HCEC 1CT (cell line): ENCODE data around the gene ZNF343.

Experiments used
- DNase-seq: peaks from one replicate; pipeline ENCODE4 v3.0.0-alpha.2; 2017

Gene ZNF343

GRCh38 chr20:2469991-2470422 is 38.7 kb downstream of the ZNF343 start:
- DNase-seq, result peak; percentile 37

DNA sequence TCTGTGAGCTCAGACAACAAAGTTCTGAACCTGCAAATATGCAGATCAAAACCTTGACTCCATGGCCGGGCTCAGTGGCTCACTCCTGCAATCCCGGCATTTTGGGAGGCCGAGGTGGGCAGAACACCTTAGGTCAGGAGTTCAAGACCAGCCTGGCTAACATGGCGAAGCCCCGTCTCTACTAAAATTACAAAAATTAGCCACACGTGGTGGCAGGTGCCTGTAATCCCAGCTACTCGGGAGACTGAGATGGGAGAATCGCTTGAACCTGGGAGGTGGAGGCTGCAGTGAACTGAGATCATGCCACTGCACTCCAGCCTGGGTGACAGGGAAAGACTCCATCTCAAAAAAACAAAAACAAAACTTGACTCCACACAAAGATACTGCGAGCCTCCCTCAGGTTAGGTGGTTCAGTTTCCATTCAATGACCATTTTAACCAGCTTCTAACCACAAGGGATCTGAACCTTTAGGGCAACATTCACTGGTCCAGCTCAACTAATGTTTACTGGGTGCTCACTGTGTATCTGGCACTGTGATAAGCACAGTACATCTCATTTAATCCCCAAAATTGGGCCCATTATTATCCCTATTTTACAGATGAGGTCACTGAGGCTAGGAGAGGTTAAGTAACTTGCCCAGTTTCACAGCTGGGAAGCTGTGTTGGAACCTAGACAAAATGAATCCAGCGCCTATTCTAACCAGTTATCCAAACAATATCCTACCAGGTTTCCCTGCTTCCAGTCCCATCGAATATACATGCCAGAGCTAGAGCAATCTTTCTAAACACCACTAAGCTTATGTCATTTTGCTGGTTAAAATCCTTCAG is 39.9 kb downstream of the ZNF343 start:
- no peak for DNase-seq

DNA sequence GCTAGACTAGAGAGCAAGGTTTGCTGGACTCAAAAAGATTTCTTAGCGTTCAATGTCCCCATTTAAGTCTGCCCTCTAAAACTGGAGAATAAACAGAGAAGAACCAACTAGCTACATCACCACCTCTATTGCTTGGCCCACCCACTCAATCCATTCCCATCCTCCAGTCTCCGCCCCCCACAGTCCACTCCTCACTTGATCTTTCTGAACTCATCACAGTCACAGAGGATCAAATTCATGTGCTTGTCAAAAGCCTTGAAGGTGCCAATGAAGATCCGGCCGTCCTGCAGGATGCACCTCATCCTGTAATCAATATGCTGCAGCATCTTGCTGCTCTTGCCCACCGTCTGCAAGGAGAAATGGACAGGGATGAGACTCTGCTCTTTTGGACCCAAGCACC is 41.3 kb downstream of the ZNF343 start:
- no peak for DNase-seq

GRCh38 chr20:2465100-2465499 is 43.6 kb downstream of the ZNF343 start:
- no peak for DNase-seq

- no peak for DNase-seq
Measured at GRCh38 chr20:2463616-2464365, 44.9 kb downstream of the ZNF343 start.

DNA sequence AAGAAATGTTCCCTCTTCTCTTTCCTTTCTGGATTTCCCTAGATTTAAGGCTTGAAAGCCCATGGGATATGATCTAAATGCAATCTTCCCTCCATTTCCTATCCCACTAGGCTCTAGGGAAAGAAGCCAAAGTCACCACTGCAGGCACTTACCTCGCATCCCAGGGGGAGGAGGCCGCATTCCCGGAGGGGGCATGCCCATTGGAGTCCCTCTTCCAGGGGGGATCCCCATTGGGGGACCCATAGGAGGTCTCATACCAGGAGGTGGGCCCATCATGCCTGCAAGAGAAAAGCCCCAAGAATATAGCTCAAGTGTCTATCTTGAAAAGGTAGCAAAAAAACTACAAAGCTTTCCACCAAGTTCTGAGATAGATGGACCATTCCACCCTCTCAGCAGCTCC is 46.2 kb downstream of the ZNF343 start:
- DNase-seq, result no peak

DNA sequence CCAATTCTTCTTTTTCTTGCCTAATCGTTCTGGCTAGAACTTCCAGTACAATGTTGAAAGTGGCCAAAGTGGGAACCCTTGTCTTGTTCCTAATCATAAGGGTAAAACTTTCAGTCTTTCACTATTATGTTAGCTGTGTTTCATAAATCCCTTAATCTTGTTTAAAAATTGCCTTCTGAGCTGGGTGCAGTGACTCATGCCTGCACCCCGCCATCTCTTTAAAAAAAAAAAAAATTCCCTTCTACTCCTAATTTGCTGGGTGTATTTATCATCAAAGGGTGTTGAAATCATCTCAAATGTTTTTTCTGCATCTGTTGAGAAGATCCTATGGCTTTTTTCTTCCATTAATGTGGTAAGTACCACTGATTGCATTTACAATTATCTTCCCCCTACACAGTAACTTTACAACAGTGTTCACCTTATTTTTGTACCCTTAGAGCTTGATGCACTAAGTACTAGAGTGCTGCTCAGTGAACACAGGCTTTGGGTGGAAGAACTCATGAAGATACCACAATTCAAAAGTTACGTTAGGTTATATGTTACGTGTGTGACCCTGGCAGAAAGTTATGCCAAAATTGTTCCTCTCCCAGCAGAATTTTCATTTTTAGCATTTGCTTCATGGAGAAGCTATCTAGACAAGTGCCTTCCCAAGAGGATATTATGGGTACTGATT is 47.8 kb downstream of the ZNF343 start:
- peak; percentile 55 for DNase-seq

GRCh38 chr20:2459981-2460751 is 48.5 kb downstream of the ZNF343 start:
- no peak for DNase-seq

DNA sequence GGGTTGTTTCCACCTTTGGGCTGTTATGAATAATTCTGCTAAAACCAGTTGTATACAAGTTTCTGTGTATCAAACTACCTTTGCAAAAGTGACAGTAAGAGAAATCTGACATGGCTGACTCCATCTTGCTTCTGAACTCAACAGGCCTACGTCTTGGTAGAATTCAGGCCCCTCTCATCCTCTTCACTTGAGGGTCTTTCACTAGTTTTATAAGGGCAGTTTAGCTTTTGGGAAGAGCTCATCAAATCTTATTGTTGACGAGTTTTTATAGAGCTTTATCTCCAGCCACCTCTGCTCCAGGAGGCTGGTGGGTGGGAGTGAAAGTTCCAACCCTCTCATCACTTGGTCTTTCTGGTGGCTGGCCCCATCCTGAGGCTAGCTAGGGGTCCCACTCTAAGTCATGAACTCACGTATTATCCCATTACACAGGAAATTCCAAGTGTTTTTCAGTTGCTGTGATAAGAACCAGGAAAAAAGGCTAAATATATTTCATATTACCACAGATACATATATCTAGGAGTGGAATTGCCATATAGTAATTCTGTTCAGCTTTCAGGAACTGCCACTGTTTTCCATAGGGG is 49.7 kb downstream of the ZNF343 start:
- DNase-seq, result no peak

DNA sequence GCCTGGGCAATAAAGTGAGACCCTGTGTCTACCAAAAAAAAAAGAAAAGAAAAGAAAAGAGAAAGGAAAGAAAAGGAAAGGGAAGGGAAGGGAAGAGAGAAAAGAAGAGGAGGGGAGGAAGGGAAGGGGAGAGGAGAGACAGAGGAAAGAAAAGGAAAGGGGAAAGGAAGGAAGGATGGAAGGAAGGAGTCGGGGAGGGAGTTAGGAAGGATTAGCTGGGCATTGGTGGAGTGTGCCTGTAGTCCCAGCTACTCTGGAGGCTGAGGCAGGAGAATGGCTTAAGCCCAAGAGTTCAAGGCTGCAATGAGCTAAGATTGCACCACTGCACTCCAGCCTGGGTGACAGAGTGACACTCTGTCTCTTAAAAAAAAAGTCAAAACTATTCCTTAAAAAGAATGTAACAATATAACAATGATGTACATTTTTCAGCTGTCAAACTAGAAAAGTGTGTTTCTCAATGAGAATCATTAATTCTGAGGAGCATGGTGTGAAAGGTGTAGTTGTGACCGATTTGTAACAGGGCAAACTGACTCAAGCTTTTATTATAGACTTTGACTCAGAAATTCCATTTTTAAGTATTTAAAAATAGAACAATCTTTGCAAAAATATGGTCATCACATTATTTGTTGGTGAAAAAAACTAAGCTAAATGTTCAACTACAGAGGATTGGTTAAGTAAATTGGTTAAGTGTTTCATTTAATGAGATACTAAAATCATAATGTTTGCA is 52.8 kb downstream of the ZNF343 start:
- no peak for DNase-seq

DNA sequence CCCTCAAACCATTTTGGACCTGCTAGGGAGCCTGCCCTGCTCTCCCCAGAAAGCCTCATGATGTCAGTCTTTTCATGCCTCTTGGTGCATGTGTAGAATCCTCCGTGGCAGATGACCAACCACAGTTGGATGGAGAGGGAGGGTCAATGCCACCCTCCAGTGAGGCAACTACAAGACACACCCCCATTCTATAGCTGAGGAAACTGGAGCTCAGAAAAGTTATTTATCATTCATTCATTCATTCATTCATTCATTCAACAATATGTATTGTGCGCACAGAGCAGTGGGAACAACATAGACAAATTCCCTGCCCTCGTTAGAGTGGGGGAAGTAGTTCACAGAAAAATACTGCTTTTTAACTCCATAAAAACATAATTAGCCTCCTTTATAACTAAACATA is 54.9 kb downstream of the ZNF343 start:
- no peak for DNase-seq

GRCh38 chr20:2451939-2452732 is 56.6 kb downstream of the ZNF343 start:
- peak; percentile 45 for DNase-seq

- DNase-seq, result no peak
Measured at GRCh38 chr20:2451422-2451821, 57.3 kb downstream of the ZNF343 start.

DNA sequence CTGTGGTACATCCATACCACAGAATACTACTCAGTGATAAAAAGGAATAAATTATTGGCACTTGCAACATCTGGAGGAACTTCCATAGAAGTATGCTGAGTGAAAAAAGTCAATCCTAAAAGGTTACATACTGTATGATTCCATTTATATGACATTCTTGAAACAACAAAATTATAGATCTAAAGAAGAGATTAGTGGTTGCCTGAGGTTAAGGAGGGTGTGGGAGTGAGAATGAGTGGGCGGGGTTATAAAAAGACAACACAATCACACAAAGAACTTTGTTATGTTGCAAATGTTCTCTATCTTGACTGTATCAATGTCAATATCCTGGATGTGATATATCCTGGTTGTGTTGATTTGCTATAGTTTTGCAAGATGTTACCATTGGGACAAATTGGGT is 59.3 kb downstream of the ZNF343 start:
- DNase-seq, result no peak

DNA sequence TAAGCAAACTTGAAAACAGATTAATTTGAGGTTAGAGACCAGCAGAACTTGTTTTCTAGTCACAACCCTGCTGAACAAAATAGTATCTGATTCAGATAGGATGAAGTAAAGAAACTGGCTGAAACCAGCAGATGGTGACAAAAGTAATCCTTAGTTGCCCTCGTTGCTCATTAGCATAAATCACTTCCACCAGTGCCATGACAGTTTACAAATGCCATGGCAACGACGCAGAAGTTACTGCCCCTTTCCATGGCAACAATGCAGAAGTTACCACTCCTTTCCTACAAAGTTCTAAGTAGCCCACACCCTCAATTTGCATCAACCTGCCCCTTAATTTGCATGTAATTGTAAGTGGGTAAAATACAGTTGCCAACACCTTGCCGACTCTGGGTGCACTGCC is 61.9 kb downstream of the ZNF343 start:
- DNase-seq, result no peak
